Muscle layer of duodenum (tissue), 2 donors: ENCODE data around the gene CTNNA2.

Experiments
- H3K27ac ChIP-seq: one replicate; pipeline ENCODE4 v1.7.0; 2013; ENCODE audit warnings: mild to moderate bottlenecking, low read length
- H3K27me3 ChIP-seq: one replicate; pipeline ENCODE4 v1.7.0; 2013; ENCODE audit warnings: low read depth, mild to moderate bottlenecking, control low read depth, low read length
- H3K36me3 ChIP-seq, 2 donors: one replicate each; pipeline ENCODE4 v1.7.0; 2013; ENCODE audit warnings: low read length in 2 of 2, control low read depth in 1 of 2, mild to moderate bottlenecking in 1 of 2; ENCODE audit not compliant: insufficient read depth in 2 of 2, control insufficient read depth in 1 of 2
- H3K4me1 ChIP-seq, 2 donors: one replicate each; pipeline ENCODE4 v1.7.0; 2013; ENCODE audit warnings: low read length in 2 of 2, mild to moderate bottlenecking in 2 of 2, control low read depth in 1 of 2, moderate library complexity in 1 of 2; ENCODE audit not compliant: insufficient read depth in 2 of 2, control insufficient read depth in 1 of 2
- H3K4me3 ChIP-seq, 2 donors: one replicate each; pipeline ENCODE4 v1.7.0; 2013; ENCODE audit warnings: low read length in 2 of 2, low read depth in 1 of 2, mild to moderate bottlenecking in 1 of 2
- H3K9me3 ChIP-seq, 2 donors: one replicate each; pipeline ENCODE4 v1.7.0; 2013; ENCODE audit warnings: low read length in 2 of 2, control low read depth in 1 of 2, mild to moderate bottlenecking in 1 of 2; ENCODE audit not compliant: control insufficient read depth in 1 of 2
- donor health status: healthy.

CTNNA2 gene

DNA sequence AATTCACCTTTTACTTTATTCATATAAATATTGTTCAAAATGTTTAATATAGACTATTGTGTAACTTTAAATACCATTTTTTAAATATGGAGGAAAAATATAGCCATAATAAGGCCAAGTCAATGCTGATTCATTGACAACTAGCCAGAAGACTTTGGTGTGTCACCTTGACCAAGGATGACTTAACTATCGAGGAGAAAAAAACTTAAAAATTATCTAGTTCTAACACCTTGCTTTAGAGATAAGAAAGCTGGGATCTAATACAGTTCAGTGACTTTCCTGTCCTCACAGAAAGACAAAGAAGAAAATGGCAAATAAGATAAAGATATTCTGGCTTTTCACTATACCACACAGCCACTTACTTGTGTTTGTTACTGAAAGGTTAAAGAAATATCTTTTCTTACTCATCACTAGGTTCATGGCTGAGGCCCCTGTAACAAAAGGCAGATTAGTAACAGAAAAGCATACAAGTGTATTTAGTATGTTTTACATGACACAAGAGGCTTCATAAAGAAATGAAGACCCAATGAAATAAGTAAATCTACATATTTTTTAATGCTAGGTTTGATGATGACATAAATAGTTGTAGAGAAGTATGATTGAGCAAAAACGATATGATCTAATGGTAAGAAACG, 857.6 kb downstream of the CTNNA2 start:
- no peaks in the 10 kb centered on the region for H3K27me3 ChIP-seq
- no peaks in the 10 kb centered on the region for H3K36me3 ChIP-seq
- no peak overlapping the region for H3K27ac ChIP-seq
- no peak overlapping the region for H3K4me3 ChIP-seq
- H3K9me3 ChIP-seq, result no peaks in the 10 kb centered on the region
- no peaks in the 10 kb centered on the region for H3K4me1 ChIP-seq

DNA sequence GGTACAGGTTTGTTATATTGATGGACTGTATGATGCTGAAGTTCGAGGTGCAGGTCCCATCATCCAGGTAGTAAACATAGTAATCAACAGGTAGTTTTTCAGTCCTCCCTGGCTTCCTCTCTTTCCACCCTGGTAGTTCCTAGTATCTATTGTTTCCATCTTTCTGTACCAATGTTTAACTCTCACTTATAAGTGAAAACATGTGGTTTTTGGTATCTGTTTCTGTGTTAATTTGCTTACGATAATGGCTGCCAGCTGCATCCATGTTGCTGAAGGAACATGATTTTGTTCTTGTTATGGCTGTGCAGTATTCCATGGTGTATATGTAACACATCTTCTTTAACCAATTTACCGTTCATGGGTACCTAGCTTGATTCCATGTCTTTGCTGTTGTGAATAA, 861.3 kb downstream of the CTNNA2 start:
- Histone ChIP-seq H3K27me3 (no peaks in the 10 kb centered on the region), H3K27ac (no peak overlapping the region), H3K9me3 (no peaks in the 10 kb centered on the region), H3K36me3 (no peaks in the 10 kb centered on the region), H3K4me3 (no peak overlapping the region), H3K4me1 (no peaks in the 10 kb centered on the region)

DNA sequence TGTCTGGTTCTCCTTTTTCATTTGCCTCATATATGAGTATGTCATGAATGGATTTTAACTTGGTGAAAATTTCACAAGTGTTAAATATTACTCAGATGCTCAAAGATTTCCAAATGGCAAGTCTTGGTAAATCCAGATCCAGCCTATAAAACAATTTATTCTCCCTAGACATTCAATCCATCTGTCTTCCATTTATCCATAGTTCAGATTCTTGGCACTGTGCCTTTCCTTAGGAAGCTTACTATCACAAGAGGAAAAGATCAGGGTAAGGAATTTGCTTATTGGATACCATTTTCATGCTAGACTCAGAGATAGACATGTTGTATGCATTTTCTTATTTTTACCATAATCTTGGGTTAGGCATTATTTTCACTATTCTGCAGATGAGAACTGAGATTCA, 864.2 kb downstream of the CTNNA2 start:
- no peak overlapping the region for H3K4me3 ChIP-seq
- no peaks in the 10 kb centered on the region for H3K36me3 ChIP-seq
- no peaks in the 10 kb centered on the region for H3K9me3 ChIP-seq
- no peak overlapping the region for H3K27ac ChIP-seq
- no peaks in the 10 kb centered on the region for H3K27me3 ChIP-seq
- H3K4me1 ChIP-seq, result no peaks in the 10 kb centered on the region

DNA sequence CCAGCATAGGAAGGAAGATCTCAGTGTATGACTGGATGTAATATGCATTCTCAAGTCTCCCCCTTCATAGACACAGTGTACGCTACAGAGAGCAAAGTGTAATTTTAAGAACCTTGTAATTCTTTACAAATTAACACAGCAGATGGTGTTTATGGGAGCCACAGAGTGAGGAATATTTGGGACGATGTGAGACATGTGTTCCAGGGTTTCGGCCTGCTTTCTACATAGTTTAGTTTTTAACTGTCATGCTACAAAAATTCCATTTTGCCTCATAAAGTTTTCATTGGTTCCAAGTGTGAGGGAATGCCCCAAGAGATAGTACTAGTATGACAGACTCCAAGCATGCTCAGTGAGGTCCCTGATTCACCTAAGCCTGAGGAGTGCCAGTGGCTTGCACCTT, 867.9 kb downstream of the CTNNA2 start:
- no peaks in the 10 kb centered on the region for H3K4me1 ChIP-seq
- no peaks in the 10 kb centered on the region for H3K27me3 ChIP-seq
- no peaks in the 10 kb centered on the region for H3K36me3 ChIP-seq
- H3K27ac ChIP-seq, result no peak overlapping the region
- H3K9me3 ChIP-seq, result no peaks in the 10 kb centered on the region
- no peak overlapping the region for H3K4me3 ChIP-seq

DNA sequence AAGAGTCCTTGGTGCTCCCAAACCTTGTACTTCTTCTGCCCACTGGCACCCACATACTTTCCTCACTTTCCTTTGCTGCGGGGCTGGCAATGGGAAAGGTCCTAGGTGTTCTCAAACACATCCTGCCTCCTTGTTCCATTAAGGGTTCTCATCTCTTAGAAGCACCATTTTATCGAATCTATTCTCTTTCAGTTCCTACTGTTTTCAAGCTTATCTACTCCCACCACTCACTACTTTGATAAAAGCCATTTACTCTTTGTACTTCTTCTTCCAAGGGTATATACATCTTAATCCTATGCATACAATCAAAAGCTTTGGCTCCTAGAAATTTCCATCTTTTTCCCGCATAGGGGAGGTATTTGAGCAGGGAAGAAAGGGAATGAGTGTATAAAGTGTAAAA, 868.8 kb downstream of the CTNNA2 start:
- Histone ChIP-seq H3K36me3 (no peaks in the 10 kb centered on the region), H3K4me3 (no peak overlapping the region), H3K27me3 (no peaks in the 10 kb centered on the region), H3K4me1 (no peaks in the 10 kb centered on the region), H3K9me3 (no peaks in the 10 kb centered on the region), H3K27ac (no peak overlapping the region)

DNA sequence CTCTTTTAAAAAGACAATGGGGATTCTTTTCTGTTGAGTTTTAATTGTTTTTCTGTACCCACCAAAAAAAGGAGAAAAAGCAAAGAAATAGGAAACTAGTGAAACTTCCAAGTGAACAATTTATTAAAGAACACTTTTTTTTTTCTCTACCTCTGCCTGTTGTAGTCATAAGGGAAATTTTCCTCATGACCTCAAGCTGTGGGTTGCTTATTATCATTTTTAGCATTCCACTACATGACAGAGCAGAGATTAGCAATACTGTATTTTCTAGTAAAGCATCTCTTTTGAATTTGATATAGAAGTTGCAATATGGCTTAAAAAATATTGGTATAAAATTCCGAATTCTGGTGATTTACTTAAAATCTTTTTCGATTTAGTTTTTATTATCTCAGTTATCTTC, 879.6 kb downstream of the CTNNA2 start:
- Histone ChIP-seq H3K27me3 (no peaks in the 10 kb centered on the region), H3K27ac (no peak overlapping the region), H3K4me1 (no peaks in the 10 kb centered on the region), H3K4me3 (no peak overlapping the region), H3K36me3 (no peaks in the 10 kb centered on the region), H3K9me3 (no peaks in the 10 kb centered on the region)

DNA sequence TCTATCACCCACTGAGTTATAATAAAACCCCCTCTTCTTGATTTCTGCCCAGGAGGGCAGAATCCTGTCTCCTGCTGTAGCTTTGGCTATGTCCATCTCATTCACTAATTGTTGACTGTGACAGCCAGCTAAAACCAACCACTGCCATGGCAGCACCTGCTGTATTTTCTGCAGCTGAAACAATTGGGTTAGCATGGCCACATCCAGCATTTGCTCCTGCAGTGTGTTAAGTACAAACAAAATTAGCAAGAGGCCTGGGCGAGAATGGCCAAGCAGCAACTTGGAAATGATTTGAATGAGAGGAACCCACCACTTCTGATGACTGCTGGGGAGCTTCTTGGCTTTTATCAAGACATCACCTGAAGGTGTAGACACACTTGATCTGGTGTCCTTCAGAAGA, 881.1 kb downstream of the CTNNA2 start:
- Histone ChIP-seq H3K9me3 (no peaks in the 10 kb centered on the region), H3K4me3 (no peak overlapping the region), H3K4me1 (no peaks in the 10 kb centered on the region), H3K27me3 (no peaks in the 10 kb centered on the region), H3K27ac (no peak overlapping the region), H3K36me3 (no peaks in the 10 kb centered on the region)

DNA sequence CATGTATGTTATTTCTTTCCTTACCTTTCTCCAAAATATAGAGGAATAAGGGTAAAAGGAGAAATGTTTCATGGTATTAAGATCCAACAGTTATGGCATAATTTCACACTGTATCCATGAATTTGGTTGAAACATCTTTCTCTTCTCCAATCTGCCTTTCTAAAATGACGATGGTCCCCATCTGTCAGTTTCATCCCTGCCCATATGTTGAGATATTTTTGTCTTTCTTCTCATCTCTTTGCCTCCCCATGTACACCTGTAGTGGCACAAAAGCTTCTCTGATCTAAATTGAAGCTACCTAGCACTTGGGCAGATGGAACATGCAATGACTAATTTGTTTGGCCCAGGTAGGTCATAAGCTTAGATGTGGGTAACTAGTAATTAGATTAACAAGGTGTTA, 882.4 kb downstream of the CTNNA2 start:
- Histone ChIP-seq H3K9me3 (no peaks in the 10 kb centered on the region), H3K36me3 (no peaks in the 10 kb centered on the region), H3K27me3 (no peaks in the 10 kb centered on the region), H3K4me1 (no peaks in the 10 kb centered on the region), H3K4me3 (no peak overlapping the region), H3K27ac (no peak overlapping the region)

DNA sequence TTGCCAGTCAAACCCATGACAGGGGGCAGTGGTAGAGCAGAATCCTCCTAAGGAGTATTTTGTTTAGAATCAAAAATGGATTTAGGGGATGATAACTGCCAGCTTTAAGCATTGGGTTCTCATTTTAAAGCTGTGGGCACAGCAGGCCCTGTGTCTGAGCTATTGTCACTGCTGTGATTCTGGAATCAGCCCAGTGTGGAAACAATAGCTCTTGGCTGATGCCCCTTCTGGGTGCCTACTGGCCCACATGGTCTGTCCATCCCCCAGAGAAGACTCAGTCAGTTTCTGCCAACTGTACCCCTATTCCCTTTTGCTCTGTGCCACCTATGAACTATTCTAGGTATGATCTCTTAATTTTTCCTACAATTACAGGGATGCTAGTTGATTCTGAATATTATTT, 883.4 kb downstream of the CTNNA2 start:
- no peak overlapping the region for H3K27ac ChIP-seq
- no peaks in the 10 kb centered on the region for H3K9me3 ChIP-seq
- H3K4me1 ChIP-seq, result no peaks in the 10 kb centered on the region
- H3K36me3 ChIP-seq, result no peaks in the 10 kb centered on the region
- H3K27me3 ChIP-seq, result no peaks in the 10 kb centered on the region
- H3K4me3 ChIP-seq, result no peak overlapping the region

DNA sequence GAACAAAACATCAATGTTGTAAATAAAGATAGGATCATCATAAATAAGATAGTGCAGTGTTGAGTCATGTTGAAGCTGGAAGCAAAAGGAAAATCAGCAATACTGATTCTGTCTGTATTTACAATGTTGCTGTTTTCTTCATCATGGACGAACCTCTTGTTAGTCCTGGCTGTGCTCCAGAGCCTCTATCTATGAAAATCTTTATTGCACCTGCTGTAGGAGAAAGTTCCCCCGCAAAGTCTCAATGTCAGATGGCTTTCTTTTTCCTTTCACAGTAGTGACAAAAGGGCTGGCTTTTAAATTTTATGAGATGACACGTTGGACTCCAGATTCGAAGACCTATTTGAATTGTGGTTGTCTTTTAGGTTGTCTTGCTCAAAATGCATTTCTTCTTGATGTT, 890.2 kb downstream of the CTNNA2 start:
- H3K36me3 ChIP-seq, result no peaks in the 10 kb centered on the region
- H3K4me3 ChIP-seq, result no peak overlapping the region

DNA sequence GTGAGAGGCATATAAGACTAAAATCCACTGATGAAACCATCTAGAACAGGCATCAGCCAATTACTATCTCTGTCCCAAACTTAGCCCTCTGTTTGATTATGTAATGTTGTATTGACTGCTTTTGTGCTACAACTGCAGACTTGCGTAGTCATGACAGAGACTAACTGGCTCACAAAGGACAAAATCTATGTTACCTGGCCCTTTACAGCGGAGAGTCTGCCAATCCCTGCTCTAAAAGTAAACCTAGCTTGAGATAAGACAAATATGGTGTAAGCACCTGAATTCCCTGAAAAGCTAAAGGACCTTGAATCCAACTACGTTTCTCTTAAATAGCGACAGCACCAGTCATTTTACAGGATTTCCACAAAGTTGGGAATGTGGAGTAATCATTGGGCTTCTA, 894.5 kb downstream of the CTNNA2 start:
- H3K27me3 ChIP-seq, result no peaks in the 10 kb centered on the region
- H3K36me3 ChIP-seq, result no peaks in the 10 kb centered on the region

More for the DNA sequence above, 890.2 kb downstream of the CTNNA2 start:
- no peak overlapping the region for H3K27ac ChIP-seq
- H3K9me3 ChIP-seq, result no peaks in the 10 kb centered on the region
- no peaks in the 10 kb centered on the region for H3K4me1 ChIP-seq
- H3K27me3 ChIP-seq, result no peaks in the 10 kb centered on the region

DNA sequence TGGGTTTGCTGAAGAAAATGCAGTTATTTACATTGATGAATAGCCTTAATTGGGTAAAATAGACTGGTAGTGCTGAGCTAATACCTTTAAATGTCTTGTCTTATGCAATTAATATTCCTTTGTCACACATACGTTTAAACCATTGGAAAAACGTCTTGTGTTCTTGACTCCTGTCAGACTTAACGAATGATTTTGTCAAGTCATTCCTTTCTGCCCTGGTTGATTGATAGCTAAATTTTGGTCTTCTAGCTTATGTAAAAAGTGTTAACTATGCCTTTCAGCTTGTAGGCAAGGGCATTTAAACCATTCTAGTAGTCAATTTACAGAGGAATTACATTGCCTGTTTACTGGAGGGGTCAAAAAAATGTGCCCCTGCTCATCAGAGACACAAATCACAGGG, 897.5 kb downstream of the CTNNA2 start:
- H3K36me3 ChIP-seq, result no peaks in the 10 kb centered on the region
- H3K4me3 ChIP-seq, result no peak overlapping the region
- H3K27ac ChIP-seq, result no peak overlapping the region
- peaks cover 4 to 8% of the 10 kb centered on the region in 2 donors for H3K9me3 ChIP-seq
- H3K27me3 ChIP-seq, result no peaks in the 10 kb centered on the region
- no peaks in the 10 kb centered on the region for H3K4me1 ChIP-seq

More for the DNA sequence above, 894.5 kb downstream of the CTNNA2 start:
- Histone ChIP-seq H3K4me3 (no peak overlapping the region), H3K4me1 (no peaks in the 10 kb centered on the region), H3K27ac (no peak overlapping the region), H3K9me3 (peaks cover 0 to 4% of the 10 kb centered on the region in 2 donors)
